ENCODE results near the gene SPOP.
"Not testable (repeated sequence)": the region's sequence is repeated elsewhere in the genome, so short reads cannot be mapped to it uniquely, and the experiment has no call there.

The SPOP gene

DNA sequence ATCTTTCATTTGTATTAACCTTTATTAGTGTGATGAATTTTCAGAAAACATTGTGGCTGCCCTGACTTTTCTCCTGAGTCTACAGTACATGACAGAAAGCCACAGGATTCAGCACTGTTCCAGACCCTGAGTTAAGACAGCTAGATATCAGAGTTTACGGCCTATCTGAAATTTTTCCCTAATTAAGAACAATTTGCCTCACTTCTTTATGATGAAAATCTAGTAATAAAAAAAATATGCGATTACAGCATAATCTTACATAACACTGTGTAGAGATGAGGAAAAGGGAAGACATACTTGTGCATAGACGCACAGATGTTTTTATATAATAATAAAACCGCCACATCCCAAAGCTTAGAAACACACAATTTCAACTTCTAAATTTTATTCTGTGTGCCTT lies 7.3 kb downstream of the SPOP start:
- H3K36me3 ChIP-seq (ENCODE audit: control insufficient read depth, insufficient read depth, low read length) = no peaks in the 10 kb centered on the region
- no peaks in the 10 kb centered on the region for H3K27me3 ChIP-seq (ENCODE audit: control insufficient read depth, insufficient read depth, low read length)
- no peak overlapping the region for H3K4me3 ChIP-seq (ENCODE audit: low read length)
- no peaks in the 10 kb centered on the region for H3K9me3 ChIP-seq (ENCODE audit: control insufficient read depth, low read length)
- no peak overlapping the region for H3K9ac ChIP-seq (ENCODE audit: low read length)
- peaks cover under 1% of the 10 kb centered on the region for H3K4me1 ChIP-seq (ENCODE audit: control insufficient read depth, insufficient read depth, low read length)

DNA sequence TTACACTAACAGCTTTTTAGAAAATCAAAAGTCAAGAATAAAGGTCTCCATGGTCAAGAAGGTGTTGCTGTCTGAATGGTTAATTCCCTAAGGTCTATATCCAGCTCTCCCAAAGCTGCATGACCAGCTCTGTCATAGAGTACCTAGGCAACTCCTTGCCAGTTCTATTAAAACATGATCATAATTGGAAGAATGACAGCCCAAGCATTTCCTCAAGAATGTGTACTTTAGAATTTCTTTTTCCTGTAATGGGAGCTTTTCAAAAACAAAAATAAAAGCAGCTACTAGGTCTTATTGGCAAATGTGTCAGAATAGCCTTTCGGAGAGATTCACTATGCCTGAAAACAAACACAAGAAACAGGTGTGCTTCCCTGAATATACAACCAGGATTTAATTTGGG lies 7.9 kb downstream of the SPOP start:
- no peaks in the 10 kb centered on the region for H3K4me1 ChIP-seq (ENCODE audit: control insufficient read depth, insufficient read depth, low read length)
- H3K27me3 ChIP-seq (ENCODE audit: control insufficient read depth, insufficient read depth, low read length) = no peaks in the 10 kb centered on the region
- H3K36me3 ChIP-seq (ENCODE audit: control insufficient read depth, insufficient read depth, low read length) = no peaks in the 10 kb centered on the region
- no peaks in the 10 kb centered on the region for H3K9me3 ChIP-seq (ENCODE audit: control insufficient read depth, low read length)
- no peak overlapping the region for H3K9ac ChIP-seq (ENCODE audit: low read length)
- no peak overlapping the region for H3K4me3 ChIP-seq (ENCODE audit: low read length)

DNA sequence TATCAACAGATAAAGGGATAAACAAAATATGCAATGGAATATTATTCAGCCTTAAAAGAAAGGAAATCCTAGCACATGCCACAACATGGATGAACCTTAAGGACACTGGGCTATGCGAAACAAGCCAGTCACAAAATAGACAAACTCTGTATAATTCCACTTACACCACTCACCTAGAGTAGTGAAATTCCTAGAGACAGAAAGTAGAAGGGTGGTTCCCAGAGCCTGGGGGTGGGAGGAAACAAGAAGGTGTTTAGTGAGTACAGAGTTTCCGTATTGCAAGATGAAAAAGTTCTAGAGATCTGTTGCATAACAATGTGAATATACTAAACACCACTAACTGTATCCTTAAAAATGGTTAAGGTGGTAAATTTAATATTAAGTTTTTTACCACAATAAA lies 10.0 kb downstream of the SPOP start:
- Histone ChIP-seq H3K4me3 (ENCODE audit: low read length) (no peak overlapping the region), H3K9ac (ENCODE audit: low read length) (no peak overlapping the region), H3K27me3 (ENCODE audit: control insufficient read depth, insufficient read depth, low read length) (no peaks in the 10 kb centered on the region), H3K4me1 (ENCODE audit: control insufficient read depth, insufficient read depth, low read length) (no peaks in the 10 kb centered on the region), H3K9me3 (ENCODE audit: control insufficient read depth, low read length) (no peaks in the 10 kb centered on the region), H3K36me3 (ENCODE audit: control insufficient read depth, insufficient read depth, low read length) (no peaks in the 10 kb centered on the region)

- Histone ChIP-seq H3K27me3 (ENCODE audit: control insufficient read depth, insufficient read depth, low read length) (no peaks in the 10 kb centered on the region), H3K4me3 (ENCODE audit: low read length) (no peak overlapping the region), H3K4me1 (ENCODE audit: control insufficient read depth, insufficient read depth, low read length) (no peaks in the 10 kb centered on the region), H3K9ac (ENCODE audit: low read length) (no peak overlapping the region), H3K36me3 (ENCODE audit: control insufficient read depth, insufficient read depth, low read length) (no peaks in the 10 kb centered on the region), H3K9me3 (ENCODE audit: control insufficient read depth, low read length) (no peaks in the 10 kb centered on the region)
These were observed 13.1 kb downstream of the SPOP start for GRCh38 chr17:49664706-49665211.

DNA sequence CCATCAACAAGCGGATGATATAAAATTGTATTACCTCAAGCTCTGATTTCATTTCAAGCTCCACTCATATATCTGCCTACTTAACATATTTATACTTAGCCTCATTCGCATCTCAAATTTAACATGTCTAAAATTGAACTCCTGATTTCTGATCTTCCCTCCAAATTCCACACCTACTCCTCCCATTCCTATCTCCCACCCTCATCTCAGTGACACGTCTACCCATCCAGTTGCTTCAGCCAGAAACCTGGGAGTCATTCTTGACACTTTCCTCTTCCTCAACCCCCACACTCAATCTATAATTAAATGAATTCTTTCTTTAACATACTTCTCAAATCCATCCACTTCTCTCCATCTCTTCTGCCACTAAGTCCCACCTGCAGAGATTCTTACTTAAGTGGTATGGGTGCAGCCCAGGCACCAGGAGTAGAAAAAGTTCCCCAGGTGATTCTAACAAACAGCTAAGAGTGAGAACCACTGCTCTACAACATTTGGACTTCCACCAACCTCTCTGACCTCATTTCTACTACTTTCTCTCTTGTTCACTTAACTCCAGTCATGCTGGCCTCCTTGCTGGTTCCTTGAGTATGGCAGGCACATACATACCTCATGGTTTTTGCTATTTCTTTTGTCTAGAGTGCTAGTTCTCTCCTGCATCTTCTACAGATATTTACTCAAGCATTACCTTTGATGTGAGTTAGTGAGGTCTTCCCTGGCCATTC lies 18.1 kb downstream of the SPOP start:
- Histone ChIP-seq H3K9me3 (ENCODE audit: control insufficient read depth, low read length) (no peaks in the 10 kb centered on the region), H3K4me1 (ENCODE audit: control insufficient read depth, insufficient read depth, low read length) (no peaks in the 10 kb centered on the region), H3K9ac (ENCODE audit: low read length) (no peak overlapping the region), H3K4me3 (ENCODE audit: low read length) (no peak overlapping the region), H3K27me3 (ENCODE audit: control insufficient read depth, insufficient read depth, low read length) (no peaks in the 10 kb centered on the region), H3K36me3 (ENCODE audit: control insufficient read depth, insufficient read depth, low read length) (no peaks in the 10 kb centered on the region)

- no peaks in the 10 kb centered on the region for H3K36me3 ChIP-seq (ENCODE audit: control insufficient read depth, insufficient read depth, low read length)
- no peaks in the 10 kb centered on the region for H3K4me1 ChIP-seq (ENCODE audit: control insufficient read depth, insufficient read depth, low read length)
- no peak overlapping the region for H3K4me3 ChIP-seq (ENCODE audit: low read length)
These were observed 21.6 kb downstream of the SPOP start for GRCh38 chr17:49656247-49656646.

GRCh38 chr17:49647256-49647585 lies 30.7 kb downstream of the SPOP start:
- Histone ChIP-seq H3K4me3 (ENCODE audit: low read length) (no peak overlapping the region), H3K4me1 (ENCODE audit: control insufficient read depth, insufficient read depth, low read length) (no peaks in the 10 kb centered on the region), H3K27me3 (ENCODE audit: control insufficient read depth, insufficient read depth, low read length) (no peaks in the 10 kb centered on the region), H3K9ac (ENCODE audit: low read length) (no peak overlapping the region), H3K9me3 (ENCODE audit: control insufficient read depth, low read length) (no peaks in the 10 kb centered on the region), H3K36me3 (ENCODE audit: control insufficient read depth, insufficient read depth, low read length) (no peaks in the 10 kb centered on the region)

More at GRCh38 chr17:49656247-49656646, 21.6 kb downstream of the SPOP start:
- Histone ChIP-seq H3K27me3 (ENCODE audit: control insufficient read depth, insufficient read depth, low read length) (no peaks in the 10 kb centered on the region), H3K9ac (ENCODE audit: low read length) (no peak overlapping the region), H3K9me3 (ENCODE audit: control insufficient read depth, low read length) (no peaks in the 10 kb centered on the region)

GRCh38 chr17:49646391-49647255 lies 31.3 kb downstream of the SPOP start:
- no peaks in the 10 kb centered on the region for H3K9me3 ChIP-seq (ENCODE audit: control insufficient read depth, low read length)
- H3K27me3 ChIP-seq (ENCODE audit: control insufficient read depth, insufficient read depth, low read length) = no peaks in the 10 kb centered on the region
- H3K4me1 ChIP-seq (ENCODE audit: control insufficient read depth, insufficient read depth, low read length) = no peaks in the 10 kb centered on the region
- H3K4me3 ChIP-seq (ENCODE audit: low read length) = no peak overlapping the region
- H3K36me3 ChIP-seq (ENCODE audit: control insufficient read depth, insufficient read depth, low read length) = no peaks in the 10 kb centered on the region
- H3K9ac ChIP-seq (ENCODE audit: low read length) = no peak overlapping the region

- H3K9ac ChIP-seq (ENCODE audit: low read length); H3K36me3 ChIP-seq (ENCODE audit: control insufficient read depth, insufficient read depth, low read length); H3K4me3 ChIP-seq (ENCODE audit: low read length); H3K4me1 ChIP-seq (ENCODE audit: control insufficient read depth, insufficient read depth, low read length); H3K27me3 ChIP-seq (ENCODE audit: control insufficient read depth, insufficient read depth, low read length); H3K9me3 ChIP-seq (ENCODE audit: control insufficient read depth, low read length): not testable (repeated sequence)
These were observed 31.9 kb downstream of the SPOP start for GRCh38 chr17:49646056-49646390.

DNA sequence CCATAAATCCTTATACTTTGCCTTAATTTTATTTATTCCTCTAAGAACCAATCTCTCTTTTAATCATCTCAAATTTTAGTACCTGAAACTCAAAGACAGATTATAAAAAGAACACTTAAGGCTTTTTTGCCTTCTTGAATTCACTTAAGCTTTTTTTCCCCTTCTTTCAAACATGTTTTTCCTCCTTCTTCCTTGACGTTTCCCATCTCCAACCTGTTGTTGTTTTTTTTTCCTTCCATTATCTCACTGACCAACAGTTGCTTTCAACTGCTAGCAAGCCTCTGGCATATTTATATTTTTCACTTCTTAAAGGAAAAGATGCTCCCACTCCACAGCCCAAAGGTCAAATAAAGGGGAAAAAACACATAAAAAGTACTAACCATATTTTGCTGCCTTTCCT lies 32.2 kb downstream of the SPOP start:
- Histone ChIP-seq H3K4me1 (ENCODE audit: control insufficient read depth, insufficient read depth, low read length) (no peaks in the 10 kb centered on the region), H3K36me3 (ENCODE audit: control insufficient read depth, insufficient read depth, low read length) (no peaks in the 10 kb centered on the region), H3K9ac (ENCODE audit: low read length) (no peak overlapping the region), H3K4me3 (ENCODE audit: low read length) (no peak overlapping the region), H3K9me3 (ENCODE audit: control insufficient read depth, low read length) (no peaks in the 10 kb centered on the region), H3K27me3 (ENCODE audit: control insufficient read depth, insufficient read depth, low read length) (no peaks in the 10 kb centered on the region)

GRCh38 chr17:49640556-49640955 lies 37.3 kb downstream of the SPOP start:
- H3K4me3 ChIP-seq (ENCODE audit: low read length) = no peak overlapping the region
- H3K4me1 ChIP-seq (ENCODE audit: control insufficient read depth, insufficient read depth, low read length) = no peaks in the 10 kb centered on the region
- H3K9ac ChIP-seq (ENCODE audit: low read length) = no peak overlapping the region

DNA sequence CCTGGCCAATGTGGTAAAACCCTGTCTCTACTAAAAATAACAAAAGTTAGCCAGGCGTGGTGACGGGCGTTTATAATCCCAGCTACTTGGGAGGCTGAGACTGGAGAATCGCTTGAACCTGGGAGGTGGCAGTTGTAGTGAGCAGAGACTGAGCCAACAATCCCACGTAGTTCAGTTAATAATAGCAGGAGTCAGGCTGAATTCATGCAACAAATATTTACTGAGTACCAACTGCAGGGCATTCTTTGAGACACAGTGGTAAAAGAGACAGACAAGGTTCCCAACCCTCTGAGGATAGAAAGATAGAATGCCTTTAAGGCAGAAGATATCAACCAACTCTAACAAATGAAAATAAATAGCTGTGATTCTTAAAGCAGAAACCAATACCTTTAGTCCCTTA lies 39.1 kb downstream of the SPOP start:
- H3K27me3 ChIP-seq (ENCODE audit: control insufficient read depth, insufficient read depth, low read length) = no peaks in the 10 kb centered on the region
- H3K4me1 ChIP-seq (ENCODE audit: control insufficient read depth, insufficient read depth, low read length) = no peaks in the 10 kb centered on the region
- H3K9me3 ChIP-seq (ENCODE audit: control insufficient read depth, low read length) = no peaks in the 10 kb centered on the region
- H3K9ac ChIP-seq (ENCODE audit: low read length) = no peak overlapping the region
- no peak overlapping the region for H3K4me3 ChIP-seq (ENCODE audit: low read length)
- no peaks in the 10 kb centered on the region for H3K36me3 ChIP-seq (ENCODE audit: control insufficient read depth, insufficient read depth, low read length)

More at GRCh38 chr17:49640556-49640955, 37.3 kb downstream of the SPOP start:
- no peaks in the 10 kb centered on the region for H3K9me3 ChIP-seq (ENCODE audit: control insufficient read depth, low read length)
- H3K27me3 ChIP-seq (ENCODE audit: control insufficient read depth, insufficient read depth, low read length) = no peaks in the 10 kb centered on the region
- no peaks in the 10 kb centered on the region for H3K36me3 ChIP-seq (ENCODE audit: control insufficient read depth, insufficient read depth, low read length)

Measured in mucosa of stomach (tissue), 1 donor.